ENCODE data around the gene ADIPOR2.

- no peak for TF ChIP-seq POLR2A (IDR thresholded peaks at IDR 0.05; ENCODE audit: low read depth, low read length)
- no peak for TF ChIP-seq POLR2AphosphoS5 (IDR thresholded peaks at IDR 0.05; ENCODE audit: low read depth, low read length)
Observed at GRCh38 chr12:1643905-1644533, 46.9 kb upstream of the ADIPOR2 start.
